Thyroid gland (tissue), 4 donors: ENCODE data around the gene PRRT3. TPM values are rescaled to one million over a fixed set of nuclear protein-coding genes. Genes with fewer than 3 reads are reported as not detected.
"Not testable (repeated sequence)": the region's sequence is repeated elsewhere in the genome, so short reads cannot be mapped to it uniquely, and the experiment has no call there.

Experiments used
- DNase-seq, 2 donors: peaks; one replicate each; pipeline ENCODE4 v3.0.0-alpha.2; 2019
- H3K27ac ChIP-seq, 3 donors: fragments of 200-600 bp; sonication (generic); 1 replicate in 2 of 3; 2 replicates in 1 of 3; pipeline ENCODE4 v1.5.1; 2016 to 2019; ENCODE audit warnings: mild to moderate bottlenecking in 1 of 3, moderate library complexity in 1 of 3
- H3K27me3 ChIP-seq: fragments of 200-600 bp; sonication (generic); one replicate; pipeline ENCODE4 v1.5.1; 2019
- H3K36me3 ChIP-seq, 2 donors: fragments of 200-600 bp; sonication (generic); one replicate each; pipeline ENCODE4 v1.5.1; 2016 to 2019
- H3K4me1 ChIP-seq, 2 donors: fragments of 200-600 bp; sonication (generic); one replicate each; pipeline ENCODE4 v1.5.1; 2017 to 2019
- H3K4me3 ChIP-seq, 3 donors: fragments of 200-600 bp; sonication (generic); replicated peaks in 1 of 3; 1 replicate in 2 of 3; 2 replicates in 1 of 3; pipeline ENCODE4 v1.5.1; 2016; ENCODE audit warnings: mild to moderate bottlenecking in 1 of 3
- H3K9me3 ChIP-seq: fragments of 200-600 bp; sonication (generic); one replicate; pipeline ENCODE4 v1.5.1; 2017
- CTCF ChIP-seq, 6 experiments: fragments of 200-600 bp in 3 of 6; fragments of 450-650 bp in 3 of 6; sonication (generic) in 3 of 6; IDR thresholded peaks; one replicate each; pipeline ENCODE4 v1.5.1; 2016 to 2019; ENCODE audit warnings: antibody characterized with exemption in 6 of 6, mild to moderate bottlenecking in 2 of 6, inconsistent platforms in 1 of 6, moderate library complexity in 1 of 6
- POLR2A ChIP-seq, 2 donors: fragments of 450-650 bp; IDR thresholded peaks; one replicate each; pipeline ENCODE4 v1.6.1; 2017; ENCODE audit warnings: antibody characterized with exemption in 2 of 2, mild to moderate bottlenecking in 2 of 2, moderate library complexity in 1 of 2
- WGBS, 2 donors: methylation state at CpG; one replicate each; pipeline ENCODE4 v1.1.5; 2017; 5-methylcytosine and 5-hydroxymethylcytosine counted together
- intact Hi-C: fragments of 100-400 bp; cut with DNase I; formaldehyde crosslinking; loops from one replicate; pipeline ENCODE4 v1.15.1; 2023
- total RNA-seq, 4 donors: library from RNA; depleted of rRNA; stranded (reverse); fragments of >200 nt; gene quantifications; one replicate each; pipeline ENCODE4 v1.2.3, GENCODE V29; 2016

Gene PRRT3
- total RNA-seq, 4 donors from 2014 or later = 2.8 to 8.5 (median 6.6) TPM

- peaks cover 11 to 14% of the 10 kb centered on the region in 2 donors for H3K4me1 ChIP-seq
- TF ChIP-seq CTCF (IDR thresholded peaks at IDR 0.05) = no peak
- no peak for TF ChIP-seq POLR2A (IDR thresholded peaks at IDR 0.05)
- DNase-seq = no peak
- H3K27ac ChIP-seq = no peak overlapping the region
- H3K36me3 ChIP-seq = peaks cover 8 to 13% of the 10 kb centered on the region in 2 donors
- no peak overlapping the region for H3K4me3 ChIP-seq
- 85 to 98% methylated on average over 4 to 7 of the region's 11 CpGs for WGBS, 2 donors
- H3K9me3 ChIP-seq = no peaks in the 10 kb centered on the region
- intact Hi-C loops = loop anchor here (10.0 kb wide), 1 partner anchor 81 kb away; the partner anchor contains the start of gene FANCD2
- H3K27me3 ChIP-seq = no peaks in the 10 kb centered on the region
Observed at GRCh38 chr3:9944271-9944670, 7.9 kb downstream of the PRRT3 start.

GRCh38 chr3:9942934-9943690 lies 9.1 kb downstream of the PRRT3 start:
- intact Hi-C loops = loop anchor here (10.0 kb wide), 1 partner anchor 82 kb away; the partner anchor contains the start of gene FANCD2
- TF ChIP-seq POLR2A (IDR thresholded peaks at IDR 0.05) (no peak), CTCF (IDR thresholded peaks at IDR 0.05) (no peak)
- H3K27me3 ChIP-seq = no peaks in the 10 kb centered on the region
- H3K9me3 ChIP-seq = no peaks in the 10 kb centered on the region
- H3K4me3 ChIP-seq = no peak overlapping the region
- H3K27ac ChIP-seq = no peak overlapping the region
- DNase-seq = no peak
- WGBS, 2 donors = 81 to 91% methylated on average over 8 to 11 of the region's 11 CpGs
- peaks cover 8 to 16% of the 10 kb centered on the region in 2 donors for H3K36me3 ChIP-seq
- H3K4me1 ChIP-seq = peaks cover 11 to 20% of the 10 kb centered on the region in 2 donors

- H3K9me3 ChIP-seq = no peaks in the 10 kb centered on the region
- no peak overlapping the region for H3K4me3 ChIP-seq
- peaks cover 14 to 26% of the 10 kb centered on the region in 2 donors for H3K36me3 ChIP-seq
- 86 to 94% methylated on average over 4 of the region's 4 CpGs for WGBS, 2 donors
- intact Hi-C loops = loop anchor here (10.0 kb wide), 1 partner anchor 83 kb away; the partner anchor contains the start of gene FANCD2
- no peaks in the 10 kb centered on the region for H3K27me3 ChIP-seq
- peaks cover 5 to 14% of the 10 kb centered on the region in 2 donors for H3K4me1 ChIP-seq
- no peak for DNase-seq
- H3K27ac ChIP-seq = no peak overlapping the region
- TF ChIP-seq CTCF (IDR thresholded peaks at IDR 0.05) = no peak
- TF ChIP-seq POLR2A (IDR thresholded peaks at IDR 0.05) = no peak
Observed at GRCh38 chr3:9942164-9942563, 10.0 kb downstream of the PRRT3 start.

GRCh38 chr3:9940746-9941145 lies 11.5 kb downstream of the PRRT3 start:
- no peak for DNase-seq
- 95% methylated on average over 9 to 10 of the region's 10 CpGs for WGBS, 2 donors
- H3K4me1 ChIP-seq = peaks cover 3 to 22% of the 10 kb centered on the region in 2 donors
- H3K9me3 ChIP-seq = no peaks in the 10 kb centered on the region
- peaks cover 14 to 33% of the 10 kb centered on the region in 2 donors for H3K36me3 ChIP-seq
- H3K27ac ChIP-seq = no peak overlapping the region
- TF ChIP-seq POLR2A (IDR thresholded peaks at IDR 0.05) (no peak), CTCF (IDR thresholded peaks at IDR 0.05) (no peak)
- intact Hi-C loops = loop anchor here (10.0 kb wide), 1 partner anchor 84 kb away; the partner anchor contains the start of gene FANCD2
- H3K27me3 ChIP-seq = no peaks in the 10 kb centered on the region
- H3K4me3 ChIP-seq = no peak overlapping the region

GRCh38 chr3:9939906-9940305 lies 12.3 kb downstream of the PRRT3 start:
- Histone ChIP-seq H3K36me3 (peaks cover 14 to 33% of the 10 kb centered on the region in 2 donors), H3K4me1 (peaks cover 12 to 31% of the 10 kb centered on the region in 2 donors)
- not testable (repeated sequence) for H3K27ac ChIP-seq, H3K27me3 ChIP-seq, H3K9me3 ChIP-seq, H3K4me3 ChIP-seq, DNase-seq
- intact Hi-C loops = loop anchor here (10.0 kb wide), 1 partner anchor 85 kb away; the partner anchor contains the start of gene FANCD2
- WGBS, 2 donors = 96 to 100% methylated on average over 3 to 21 of the region's 32 CpGs
